Measurements from ENCODE around the gene SMG6.

Gene SMG6

DNA sequence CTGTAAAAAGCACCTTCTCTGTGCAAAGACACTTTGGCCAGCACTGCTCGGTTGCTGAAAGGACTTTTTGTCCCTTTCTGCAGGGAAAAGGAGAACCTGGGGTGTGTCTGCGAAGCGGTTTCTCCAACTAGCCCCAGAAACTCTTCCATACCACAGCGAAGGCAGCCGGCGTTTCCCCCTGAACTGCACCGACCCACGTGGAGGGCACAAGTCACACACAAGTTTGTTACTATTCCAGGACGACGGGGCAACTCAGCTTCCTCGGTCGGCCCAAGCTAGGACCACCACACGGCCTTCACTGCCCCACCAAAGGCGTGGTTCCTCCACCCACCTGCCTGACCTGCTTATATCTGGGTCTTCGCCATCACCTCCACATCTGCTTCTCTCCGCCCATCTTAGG is 280.3 kb downstream of the SMG6 start:
- in situ Hi-C loops (cut with MboI; ENCODE audit: low sequenced_read_pairs, unreplicated experiment) = no loop called here
- TF ChIP-seq, protein P1, sequence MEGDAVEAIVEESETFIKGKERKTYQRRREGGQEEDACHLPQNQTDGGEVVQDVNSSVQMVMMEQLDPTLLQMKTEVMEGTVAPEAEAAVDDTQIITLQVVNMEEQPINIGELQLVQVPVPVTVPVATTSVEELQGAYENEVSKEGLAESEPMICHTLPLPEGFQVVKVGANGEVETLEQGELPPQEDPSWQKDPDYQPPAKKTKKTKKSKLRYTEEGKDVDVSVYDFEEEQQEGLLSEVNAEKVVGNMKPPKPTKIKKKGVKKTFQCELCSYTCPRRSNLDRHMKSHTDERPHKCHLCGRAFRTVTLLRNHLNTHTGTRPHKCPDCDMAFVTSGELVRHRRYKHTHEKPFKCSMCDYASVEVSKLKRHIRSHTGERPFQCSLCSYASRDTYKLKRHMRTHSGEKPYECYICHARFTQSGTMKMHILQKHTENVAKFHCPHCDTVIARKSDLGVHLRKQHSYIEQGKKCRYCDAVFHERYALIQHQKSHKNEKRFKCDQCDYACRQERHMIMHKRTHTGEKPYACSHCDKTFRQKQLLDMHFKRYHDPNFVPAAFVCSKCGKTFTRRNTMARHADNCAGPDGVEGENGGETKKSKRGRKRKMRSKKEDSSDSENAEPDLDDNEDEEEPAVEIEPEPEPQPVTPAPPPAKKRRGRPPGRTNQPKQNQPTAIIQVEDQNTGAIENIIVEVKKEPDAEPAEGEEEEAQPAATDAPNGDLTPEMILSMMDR (IDR thresholded peaks at IDR 0.05; ENCODE audit: borderline replicate concordance, control extremely low read depth, extremely low read depth, insufficient read depth, missing control alignments) = no peak
- DNase-seq (ENCODE audit: low spot score) = no peak

DNA sequence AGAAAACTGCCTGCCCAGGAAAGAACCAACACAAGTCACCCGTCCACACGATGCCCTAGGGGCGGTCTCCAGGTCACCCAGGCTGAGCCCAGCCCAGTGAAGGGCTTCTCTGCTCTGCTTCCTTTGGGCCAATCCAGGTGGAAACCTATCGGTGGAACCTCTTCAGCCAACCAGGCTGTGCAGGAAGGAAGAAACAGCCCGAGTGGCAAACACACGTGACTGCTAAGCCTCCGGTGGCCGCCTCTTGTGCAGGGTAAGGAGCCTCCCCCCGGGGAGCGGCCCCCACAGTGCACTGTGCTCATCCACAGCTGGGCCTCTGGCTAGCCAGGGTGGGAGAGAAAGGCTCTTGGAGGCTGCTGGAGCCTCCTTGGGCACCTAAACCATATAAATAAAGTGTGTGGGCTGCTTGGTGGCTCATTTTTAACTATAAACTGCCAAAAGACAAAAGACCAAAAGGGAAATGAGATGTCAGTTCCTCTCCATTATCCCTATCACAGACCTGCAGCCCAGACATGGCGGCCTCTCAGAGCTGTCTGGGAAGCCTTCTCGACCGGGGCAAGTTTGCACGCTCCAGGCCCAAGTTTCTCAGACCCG is 280.8 kb downstream of the SMG6 start:
- in situ Hi-C loops (cut with MboI; ENCODE audit: low sequenced_read_pairs, unreplicated experiment) = no loop called here
- TF ChIP-seq, protein P1 (IDR thresholded peaks at IDR 0.05; ENCODE audit: borderline replicate concordance, control extremely low read depth, extremely low read depth, insufficient read depth, missing control alignments) = no peak
- DNase-seq (ENCODE audit: low spot score) = no peak

DNA sequence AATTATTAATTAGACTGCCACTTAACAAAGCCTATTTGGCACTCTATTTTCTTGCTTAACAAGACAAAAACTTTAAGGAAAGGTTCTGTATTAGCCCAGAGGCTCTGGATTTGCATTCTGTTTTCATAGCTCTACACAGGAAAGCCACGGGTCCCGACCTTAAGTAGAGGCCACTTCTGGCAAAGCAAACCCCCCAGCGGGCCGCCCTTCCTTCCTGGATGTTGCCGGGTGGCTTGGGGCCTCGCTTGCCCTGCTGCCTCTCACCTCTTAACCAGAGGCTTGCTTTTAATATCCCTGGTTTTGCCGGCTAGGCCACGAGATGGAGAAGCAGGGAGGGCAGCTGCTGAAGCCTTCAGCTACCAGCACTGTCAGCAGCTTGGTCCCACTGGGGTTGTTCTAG is 282.9 kb downstream of the SMG6 start:
- DNase-seq (ENCODE audit: low spot score) = no peak
- TF ChIP-seq, protein P1 (IDR thresholded peaks at IDR 0.05; ENCODE audit: borderline replicate concordance, control extremely low read depth, extremely low read depth, insufficient read depth, missing control alignments) = no peak
- in situ Hi-C loops (cut with MboI; ENCODE audit: low sequenced_read_pairs, unreplicated experiment) = no loop called here

DNA sequence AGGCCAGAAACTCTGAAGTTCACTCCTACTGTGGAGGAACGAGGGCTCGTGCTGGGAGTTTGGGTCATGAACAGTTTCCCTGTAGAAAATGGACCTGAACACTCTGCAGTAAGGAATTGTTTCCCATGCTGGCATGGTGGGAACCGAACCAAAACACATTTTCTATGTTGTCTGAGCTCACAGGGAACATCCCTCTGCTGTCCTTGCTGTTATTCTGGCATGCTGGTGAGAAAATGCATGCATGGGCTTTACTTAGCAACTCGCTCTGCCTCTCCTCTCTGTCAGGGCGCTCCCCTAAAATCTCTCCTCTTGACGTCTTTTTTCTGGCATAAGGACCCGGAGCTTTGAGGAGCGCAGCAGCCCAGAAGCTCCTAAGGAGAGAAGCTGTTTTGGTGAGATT is 283.9 kb downstream of the SMG6 start:
- TF ChIP-seq, protein P1 (IDR thresholded peaks at IDR 0.05; ENCODE audit: borderline replicate concordance, control extremely low read depth, extremely low read depth, insufficient read depth, missing control alignments) = no peak
- in situ Hi-C loops (cut with MboI; ENCODE audit: low sequenced_read_pairs, unreplicated experiment) = no loop called here
- DNase-seq (ENCODE audit: low spot score) = no peak

DNA sequence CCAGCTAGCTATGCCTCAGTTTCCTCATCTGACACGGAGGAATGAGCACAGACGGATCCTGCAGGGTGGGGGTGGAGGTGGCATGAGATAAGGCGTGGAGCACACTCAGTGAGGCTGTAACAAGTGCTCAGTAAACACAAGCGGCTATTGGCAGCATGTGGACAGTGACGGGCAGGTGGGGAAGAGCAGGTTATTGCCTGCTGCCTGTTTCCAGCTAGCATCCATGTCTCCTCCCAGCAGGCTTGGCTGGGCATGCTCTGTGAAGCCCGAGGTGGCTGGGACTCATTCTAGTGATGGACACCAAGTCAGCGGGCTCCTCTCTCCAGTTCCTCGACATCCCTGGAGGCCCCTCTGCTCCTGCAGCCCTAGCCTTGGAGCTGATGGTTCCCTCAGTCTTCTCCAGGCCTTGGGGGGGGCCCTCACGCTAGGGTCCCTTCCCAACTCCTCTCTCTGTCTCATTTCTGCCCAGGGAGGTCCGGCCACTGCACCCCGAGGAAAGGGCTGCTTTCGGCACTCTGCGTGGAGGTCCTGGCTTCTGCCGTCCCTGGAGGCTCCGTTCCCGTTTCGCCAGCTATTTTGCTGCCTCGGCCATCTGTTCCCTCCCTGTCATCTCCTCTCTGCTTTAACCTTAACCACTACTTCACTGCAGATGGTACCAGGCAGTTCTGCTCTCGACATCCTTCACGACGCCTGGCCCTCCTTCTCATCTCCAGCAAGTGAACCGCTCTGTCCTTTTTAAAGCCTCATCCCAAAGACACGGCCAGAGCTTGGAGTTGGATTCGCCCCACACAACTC is 284.7 kb downstream of the SMG6 start:
- no peak for DNase-seq (ENCODE audit: low spot score)
- in situ Hi-C loops (cut with MboI; ENCODE audit: low sequenced_read_pairs, unreplicated experiment) = no loop called here
- TF ChIP-seq, protein P1 (IDR thresholded peaks at IDR 0.05; ENCODE audit: borderline replicate concordance, control extremely low read depth, extremely low read depth, insufficient read depth, missing control alignments) = no peak

DNA sequence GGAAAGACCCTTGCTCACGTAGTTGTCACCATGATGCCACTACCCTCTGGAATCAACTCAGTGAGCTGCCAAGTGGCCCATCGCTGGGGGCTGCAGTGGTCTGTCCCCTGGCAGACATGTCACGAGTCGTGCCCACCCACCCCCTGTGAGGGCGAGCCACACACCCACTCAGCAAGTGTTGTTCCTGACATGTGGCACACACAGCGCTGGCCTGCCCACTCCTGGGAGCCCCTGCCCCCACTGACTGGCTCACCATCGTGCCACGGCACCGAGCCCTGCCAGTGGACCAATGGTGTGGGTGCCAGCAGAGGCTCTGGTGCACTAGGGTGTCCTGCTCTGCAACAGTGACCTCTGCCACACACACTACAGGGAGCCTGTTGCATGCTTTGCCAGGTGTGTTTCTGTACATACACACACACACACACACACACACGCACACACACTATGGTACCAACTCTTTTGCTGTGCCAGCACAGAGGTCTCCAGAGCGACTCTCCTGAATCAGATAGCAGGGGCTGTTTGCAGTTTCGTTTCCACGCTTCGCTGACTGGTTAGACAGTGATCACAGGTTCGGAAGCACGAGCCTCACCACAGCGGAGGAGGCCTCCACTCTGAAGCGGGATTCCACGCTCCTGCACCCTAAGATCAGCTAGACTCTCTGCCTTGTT is 286.2 kb downstream of the SMG6 start:
- TF ChIP-seq, protein P1 (IDR thresholded peaks at IDR 0.05; ENCODE audit: borderline replicate concordance, control extremely low read depth, extremely low read depth, insufficient read depth, missing control alignments) = no peak
- no peak for DNase-seq (ENCODE audit: low spot score)
- in situ Hi-C loops (cut with MboI; ENCODE audit: low sequenced_read_pairs, unreplicated experiment) = no loop called here

Measured in GM13976 (cell line).